ENCODE measurements around the gene GOLIM4. TPM values are rescaled to one million over a fixed set of nuclear protein-coding genes. Genes with fewer than 3 reads are reported as not detected.

The GOLIM4 gene
- polyA plus RNA-seq, 1 of the 3 experiments (the other 2 are of a cell fraction) = 42.3 TPM

GRCh38 chr3:168117059-168117458 lies 21.3 kb upstream of the GOLIM4 start:
- DNase-seq = no peak
- H3K4me2 ChIP-seq = no peak overlapping the region
- CTCF ChIA-PET = interaction anchor here (1.3 kb wide), 1 partner anchor 23 kb away, joined by 3 read pairs; no protein-coding TSS in a partner anchor

GRCh38 chr3:168116279-168116678 lies 20.6 kb upstream of the GOLIM4 start:
- H3F3A ChIP-seq (replicated peaks; ENCODE audit: insufficient read depth) = no peaks in the 10 kb centered on the region
- POLR2A ChIA-PET = no interaction called here
- H4K20me1 ChIP-seq (ENCODE audit: insufficient read depth) = no peaks in the 10 kb centered on the region
- WGBS (ENCODE audit: low lambda C conversion rate) = 84% methylated on average over 4 of the region's 4 CpGs
- no peaks in the 10 kb centered on the region for H3K27me3 ChIP-seq (ENCODE audit: insufficient read depth)
- no peak overlapping the region for H3K4me3 ChIP-seq (ENCODE audit: low read depth in 2 of 2, low read length in 1 of 2)
- H3K9ac ChIP-seq = no peak overlapping the region
- H3K36me3 ChIP-seq (replicated peaks in 1 of 2; ENCODE audit: control insufficient read depth in 1 of 2, insufficient read depth in 2 of 2, low read length in 1 of 2) = no peaks in the 10 kb centered on the region
- no peak for TF ChIP-seq ELF1 (IDR thresholded peaks at IDR 0.05)
- no peak for TF ChIP-seq JUND (IDR thresholded peaks at IDR 0.05)
- no peak for TF ChIP-seq GATA2 (CRISPR knock-in tag; IDR thresholded peaks at IDR 0.05)
- no peak for TF ChIP-seq PBX3 (IDR thresholded peaks at IDR 0.05)
- TF ChIP-seq CHD2 (IDR thresholded peaks at IDR 0.05; ENCODE audit: low read length, partially characterized antibody) = no peak
- TF ChIP-seq GABPA (IDR thresholded peaks at IDR 0.05; ENCODE audit: low read depth) = no peak
- no peak for TF ChIP-seq RCOR1 (IDR thresholded peaks at IDR 0.05; ENCODE audit: low read length)
- TF ChIP-seq RAD21 (IDR thresholded peaks at IDR 0.05; ENCODE audit: low read length) = no peak
- no peaks in the 10 kb centered on the region for H3K9me3 ChIP-seq
- no peak overlapping the region for H3K27ac ChIP-seq (ENCODE audit: low read depth in 2 of 2, low read length in 1 of 2)
- no peaks in the 10 kb centered on the region; a peak in 1 of 4 replicates for H3K4me1 ChIP-seq (ENCODE audit: control insufficient read depth in 1 of 2, insufficient read depth in 2 of 2, low read depth in 1 of 2, low read length in 1 of 2)
- CTCF ChIA-PET = interaction anchor here (1.3 kb wide), 1 partner anchor 22 kb away, joined by 3 read pairs; no protein-coding TSS in a partner anchor
- no peaks in the 10 kb centered on the region for H3K79me2 ChIP-seq (ENCODE audit: insufficient read depth)
- H3K4me2 ChIP-seq = no peak overlapping the region
- no peak for DNase-seq
- no peak overlapping the region for H2AFZ ChIP-seq (ENCODE audit: low read depth)
- H3K9me2 ChIP-seq = no peaks in the 10 kb centered on the region

More at GRCh38 chr3:168117059-168117458, 21.3 kb upstream of the GOLIM4 start:
- H3K27me3 ChIP-seq (ENCODE audit: insufficient read depth) = no peaks in the 10 kb centered on the region
- H3K4me3 ChIP-seq (ENCODE audit: low read depth in 2 of 2, low read length in 1 of 2) = no peak overlapping the region
- H3K27ac ChIP-seq (ENCODE audit: low read depth in 2 of 2, low read length in 1 of 2) = no peak overlapping the region
- H3K9me3 ChIP-seq = no peaks in the 10 kb centered on the region
- WGBS (ENCODE audit: low lambda C conversion rate) = 81% methylated on average over 3 of the region's 3 CpGs
- H3K9me2 ChIP-seq = no peaks in the 10 kb centered on the region
- no peak overlapping the region for H2AFZ ChIP-seq (ENCODE audit: low read depth)
- no peak for TF ChIP-seq RCOR1 (IDR thresholded peaks at IDR 0.05; ENCODE audit: low read length)
- TF ChIP-seq JUND (IDR thresholded peaks at IDR 0.05) = no peak
- TF ChIP-seq RAD21 (IDR thresholded peaks at IDR 0.05; ENCODE audit: low read length) = no peak
- TF ChIP-seq FOXJ3 (CRISPR knock-in tag; IDR thresholded peaks at IDR 0.05) = no peak
- TF ChIP-seq SMC3 (IDR thresholded peaks at IDR 0.05; ENCODE audit: low read depth, low read length) = no peak
- TF ChIP-seq FOSL2 (IDR thresholded peaks at IDR 0.05; ENCODE audit: borderline replicate concordance, low read depth) = no peak
- TF ChIP-seq USF2 (IDR thresholded peaks at IDR 0.05; ENCODE audit: borderline replicate concordance, low read depth, low read length) = no peak
- TF ChIP-seq ELF1 (IDR thresholded peaks at IDR 0.05) = no peak
- no peak for TF ChIP-seq RFX5 (IDR thresholded peaks at IDR 0.05; ENCODE audit: low read length)
- no peak for TF ChIP-seq RXRA (IDR thresholded peaks at IDR 0.05; ENCODE audit: borderline replicate concordance, low read depth)
- no peak for TF ChIP-seq PBX3 (IDR thresholded peaks at IDR 0.05)
- TF ChIP-seq IRF3 (IDR thresholded peaks at IDR 0.05; ENCODE audit: low read depth, low read length) = no peak
- no peak for TF ChIP-seq TEAD4 (IDR thresholded peaks at IDR 0.05; ENCODE audit: borderline replicate concordance, insufficient read depth)
- TF ChIP-seq TCF12 (IDR thresholded peaks at IDR 0.05) = no peak
- TF ChIP-seq NRF1 (IDR thresholded peaks at IDR 0.05; ENCODE audit: low read depth, low read length) = no peak
- TF ChIP-seq EP300 (IDR thresholded peaks at IDR 0.05; ENCODE audit: borderline replicate concordance in 1 of 2, low read depth in 1 of 2, low read length in 1 of 2) = no peak
- no peaks in the 10 kb centered on the region for H4K20me1 ChIP-seq (ENCODE audit: insufficient read depth)
- H3K36me3 ChIP-seq (replicated peaks in 1 of 2; ENCODE audit: control insufficient read depth in 1 of 2, insufficient read depth in 2 of 2, low read length in 1 of 2) = no peaks in the 10 kb centered on the region
- H3F3A ChIP-seq (replicated peaks; ENCODE audit: insufficient read depth) = no peaks in the 10 kb centered on the region
- no peak overlapping the region for H3K9ac ChIP-seq
- no peaks in the 10 kb centered on the region; a peak in 1 of 4 replicates for H3K4me1 ChIP-seq (ENCODE audit: control insufficient read depth in 1 of 2, insufficient read depth in 2 of 2, low read depth in 1 of 2, low read length in 1 of 2)
- POLR2A ChIA-PET = no interaction called here
- no peaks in the 10 kb centered on the region for H3K79me2 ChIP-seq (ENCODE audit: insufficient read depth)
